ENCODE results near the gene GFRA4.

GFRA4 gene

DNA sequence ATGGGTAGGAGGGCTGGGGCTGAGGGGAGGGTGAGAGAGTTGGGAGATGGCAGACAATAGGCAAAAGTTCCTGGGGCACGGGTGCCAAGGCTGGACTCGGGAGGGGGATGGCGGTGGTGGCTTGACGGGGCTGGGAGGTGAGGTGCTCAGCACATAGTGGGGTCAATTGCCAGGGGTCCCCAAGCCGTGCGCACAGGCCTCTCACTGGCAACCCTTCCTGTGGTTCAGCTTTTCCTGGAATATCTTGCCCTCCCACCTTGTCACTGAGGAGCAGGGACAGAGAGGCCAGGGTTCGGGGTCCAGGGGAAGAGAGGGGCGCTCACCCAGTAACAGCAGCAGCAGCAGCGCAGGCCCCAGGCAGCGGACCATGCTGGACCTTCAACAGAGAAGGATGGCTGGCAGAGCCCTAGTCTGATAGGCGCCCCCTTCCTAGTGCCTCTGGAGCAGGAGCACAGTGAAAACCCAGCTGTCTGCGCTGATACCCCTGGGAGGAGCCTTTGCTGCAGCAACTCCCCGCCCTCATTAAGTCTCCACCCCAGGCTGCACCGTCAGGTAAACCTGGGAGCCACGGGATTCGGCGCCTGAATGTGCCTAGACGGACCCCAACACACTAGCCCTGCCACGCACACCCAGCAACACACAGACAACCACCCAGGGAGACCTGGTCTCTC lies at the start of gene GFRA4:
TSS of gene GFRA4 (minus strand) at position 369 of the 671 bp plus-strand sequence. CDS start at position 369, 0 bp downstream.
- DNase-seq (ENCODE audit: low read depth, low spot score) = no peak

GRCh38 chr20:3712279-3712873 lies 49.2 kb upstream of the GFRA4 start, which contains the start of gene SIGLEC1:
TSS of gene SIGLEC1 (minus strand) at chr20:3712600. CDS start at chr20:3707128, 5,472 bp downstream.
- DNase-seq (ENCODE audit: low read depth, low spot score) = no peak

GRCh38 chr20:3711484-3711941 lies 48.3 kb upstream of the GFRA4 start:
- no peak for DNase-seq (ENCODE audit: low read depth, low spot score)

- peak; percentile 56 for DNase-seq (ENCODE audit: low read depth, low spot score)
Observed at GRCh38 chr20:3710703-3711483, 47.7 kb upstream of the GFRA4 start.

- DNase-seq (ENCODE audit: low read depth, low spot score) = no peak
Observed at GRCh38 chr20:3710011-3710466, 46.8 kb upstream of the GFRA4 start.

GRCh38 chr20:3707508-3707899 lies 44.3 kb upstream of the GFRA4 start:
- no peak for DNase-seq (ENCODE audit: low read depth, low spot score)

DNA sequence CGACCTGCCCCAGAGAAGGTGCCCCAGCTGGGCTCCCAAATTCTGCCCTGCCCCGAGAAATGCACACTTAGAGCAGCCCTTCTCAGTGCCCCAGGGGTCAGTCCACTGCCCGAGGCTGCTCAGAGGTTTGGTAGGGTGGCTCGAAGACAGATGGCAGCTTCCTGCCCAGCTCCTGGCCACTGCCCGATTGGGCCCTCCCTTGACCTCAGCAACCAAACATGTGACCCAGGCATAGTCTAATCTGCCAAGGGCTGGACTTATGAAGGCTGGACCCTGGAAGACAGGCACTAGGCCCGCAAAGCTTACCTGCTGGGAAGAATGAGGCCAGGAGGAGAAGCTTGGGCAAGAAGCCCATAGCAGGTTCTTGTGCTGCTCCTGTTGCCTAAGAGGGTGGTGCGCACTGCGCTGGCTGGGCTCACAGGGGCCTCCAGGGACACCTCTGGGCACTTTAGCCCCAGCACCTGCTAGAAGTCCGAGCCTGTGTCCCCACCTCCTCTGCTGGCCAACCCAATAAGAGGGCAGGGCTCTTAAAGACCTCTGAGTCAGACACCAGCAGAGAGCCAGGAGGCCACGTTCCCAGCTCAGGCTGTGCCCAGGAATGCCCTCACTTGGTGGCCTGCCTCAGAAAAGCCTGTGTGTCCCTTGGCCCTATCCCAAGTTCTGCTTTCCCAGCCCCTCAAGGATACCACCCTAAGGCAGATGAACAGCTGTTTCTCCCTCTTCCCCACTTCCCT lies 43.7 kb upstream of the GFRA4 start:
- no peak for DNase-seq (ENCODE audit: low read depth, low spot score)

DNA sequence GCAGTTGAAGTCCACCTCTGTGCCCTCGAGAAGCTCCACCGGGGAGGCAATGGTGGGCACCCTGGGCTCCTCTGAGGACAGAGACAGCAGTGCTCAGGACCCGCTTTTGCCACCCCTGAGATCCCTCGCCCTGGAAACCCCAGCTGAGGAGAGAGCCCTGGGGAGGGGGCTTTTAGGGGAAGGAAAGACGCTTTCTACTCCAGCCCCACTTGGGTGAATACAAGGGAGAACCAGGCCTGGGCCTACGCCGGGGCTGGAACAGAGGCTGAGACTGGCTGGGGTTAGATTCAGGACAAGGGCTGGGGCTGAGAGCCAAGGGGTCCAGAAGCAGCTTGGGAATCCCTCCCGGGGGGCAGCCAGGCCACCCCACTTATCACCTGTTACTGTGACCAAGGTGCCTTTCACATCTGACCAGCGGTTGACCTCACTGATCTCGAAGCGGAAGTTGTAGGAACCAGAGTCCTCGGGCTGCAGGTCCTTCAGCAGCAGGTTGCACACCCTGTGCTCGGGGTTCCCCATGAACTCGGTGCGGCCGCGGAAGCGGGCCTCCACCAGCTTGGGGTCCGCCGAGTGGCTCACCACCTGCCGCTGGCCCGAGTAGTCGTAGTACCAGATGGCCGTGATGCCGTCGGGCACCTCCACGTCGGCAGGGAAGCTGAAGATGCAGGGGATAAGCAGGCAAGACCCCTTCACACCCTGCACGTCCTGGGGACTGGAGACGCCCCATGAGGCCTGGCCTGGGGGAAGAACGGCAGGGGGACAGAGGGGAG lies 43.0 kb upstream of the GFRA4 start:
- DNase-seq (ENCODE audit: low read depth, low spot score) = no peak

- DNase-seq (ENCODE audit: low read depth, low spot score) = no peak
Observed at GRCh38 chr20:3705491-3705969, 42.3 kb upstream of the GFRA4 start.

DNA sequence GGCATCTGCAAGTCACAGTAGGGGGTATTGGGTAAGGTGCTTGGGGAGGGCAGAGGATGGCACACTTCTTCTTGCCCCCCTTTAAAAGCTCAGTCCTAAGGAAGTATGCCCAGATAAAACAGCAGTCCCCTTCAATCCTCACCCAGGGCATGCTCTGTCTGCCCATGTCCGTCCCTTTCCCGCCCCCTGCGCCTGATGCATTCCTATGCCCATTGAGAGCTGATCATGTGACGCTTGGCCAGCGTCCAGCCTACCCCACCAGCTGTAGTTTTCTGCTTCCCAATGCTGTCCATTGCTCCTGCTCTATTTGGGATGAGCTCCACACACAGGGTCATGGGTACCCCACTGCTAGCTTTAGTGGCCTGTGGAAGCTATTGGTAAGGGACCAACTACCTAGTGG lies 40.9 kb upstream of the GFRA4 start:
- no peak for DNase-seq (ENCODE audit: low read depth, low spot score)

- DNase-seq (ENCODE audit: low read depth, low spot score) = no peak
Observed at GRCh38 chr20:3702611-3703391, 39.6 kb upstream of the GFRA4 start.

DNA sequence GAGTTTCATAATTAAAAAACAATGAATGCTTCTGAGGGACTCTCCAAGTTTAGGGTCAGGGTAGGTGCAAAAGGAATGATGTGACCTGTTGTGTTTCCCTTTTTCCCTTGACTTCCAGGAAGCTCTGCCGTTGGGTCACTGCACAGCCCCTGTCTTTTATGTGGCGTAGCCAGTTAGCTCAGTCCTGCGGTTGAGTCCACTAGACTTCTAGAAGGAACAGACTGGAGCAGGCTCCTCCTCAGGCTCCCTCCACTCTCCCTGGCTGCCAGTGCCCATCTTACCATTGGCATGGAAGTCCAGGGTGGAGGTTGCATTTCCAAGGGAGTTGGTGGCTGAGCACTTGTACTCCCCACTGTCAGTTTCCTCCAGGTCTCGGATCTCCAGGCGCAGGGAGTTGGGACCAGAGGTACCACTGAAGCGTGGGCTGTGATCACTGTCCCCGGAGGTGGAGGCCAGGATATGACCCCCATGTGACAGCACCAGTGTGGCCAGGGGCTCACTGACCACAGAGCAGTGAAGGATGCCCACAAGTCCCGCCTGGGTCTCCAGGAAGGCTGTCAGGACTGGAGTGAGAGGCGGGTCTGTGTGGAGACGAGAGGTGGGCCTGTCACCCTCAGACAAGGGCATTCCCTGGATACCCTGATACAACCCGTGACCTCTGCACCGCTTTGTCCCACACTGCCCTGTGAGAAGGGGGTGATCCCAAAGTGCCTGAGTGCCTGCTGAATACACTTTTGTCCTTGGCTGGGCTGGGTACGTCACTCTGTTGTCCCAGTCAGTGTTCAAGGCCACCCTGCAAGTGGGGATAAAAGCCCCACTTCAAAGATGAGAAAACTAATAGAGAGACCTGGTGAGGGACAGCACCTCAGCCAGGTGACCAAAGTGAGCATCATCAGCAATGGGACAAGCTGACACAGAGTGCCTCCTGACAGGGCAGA lies 38.1 kb upstream of the GFRA4 start:
- DNase-seq (ENCODE audit: low read depth, low spot score) = no peak

- DNase-seq (ENCODE audit: low read depth, low spot score) = no peak
Observed at GRCh38 chr20:3699037-3699436, 35.8 kb upstream of the GFRA4 start.

GRCh38 chr20:3698591-3699001 lies 35.4 kb upstream of the GFRA4 start:
- no peak for DNase-seq (ENCODE audit: low read depth, low spot score)

DNA sequence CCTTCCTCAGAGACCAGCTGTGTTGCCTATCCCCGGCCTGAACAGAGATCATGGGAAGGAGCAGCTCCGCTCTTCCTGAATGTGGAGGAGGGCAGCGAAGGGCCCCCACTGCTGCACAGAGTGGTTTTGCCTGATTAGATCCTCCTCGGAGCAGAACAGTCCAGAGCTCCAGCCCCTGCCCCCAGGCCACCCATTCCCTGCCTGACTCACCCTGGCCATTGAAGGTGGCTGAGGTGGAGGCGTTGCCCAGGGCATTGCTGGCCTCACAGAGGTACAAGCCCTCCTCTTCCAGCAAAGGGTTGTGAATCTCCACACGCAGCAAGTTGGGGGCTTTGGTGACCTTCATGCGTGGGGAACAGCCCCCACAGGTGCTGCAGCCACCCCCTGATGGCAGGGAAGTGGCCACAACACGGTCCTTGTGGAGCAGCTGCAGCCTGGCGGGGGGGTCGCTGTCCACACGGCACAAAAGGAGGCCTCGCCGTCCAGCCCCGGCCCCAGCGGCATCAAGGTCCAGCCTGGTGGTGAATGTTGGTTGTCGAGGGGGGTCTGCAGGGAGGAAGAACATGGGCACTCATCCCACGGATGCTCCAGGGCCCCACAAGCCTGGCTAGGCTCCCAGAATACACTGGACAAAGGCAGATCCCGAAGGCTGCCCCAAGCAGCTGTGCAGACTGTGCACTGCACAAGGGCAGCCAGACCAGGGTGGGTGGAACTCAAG lies 34.5 kb upstream of the GFRA4 start:
- no peak for DNase-seq (ENCODE audit: low read depth, low spot score)

DNA sequence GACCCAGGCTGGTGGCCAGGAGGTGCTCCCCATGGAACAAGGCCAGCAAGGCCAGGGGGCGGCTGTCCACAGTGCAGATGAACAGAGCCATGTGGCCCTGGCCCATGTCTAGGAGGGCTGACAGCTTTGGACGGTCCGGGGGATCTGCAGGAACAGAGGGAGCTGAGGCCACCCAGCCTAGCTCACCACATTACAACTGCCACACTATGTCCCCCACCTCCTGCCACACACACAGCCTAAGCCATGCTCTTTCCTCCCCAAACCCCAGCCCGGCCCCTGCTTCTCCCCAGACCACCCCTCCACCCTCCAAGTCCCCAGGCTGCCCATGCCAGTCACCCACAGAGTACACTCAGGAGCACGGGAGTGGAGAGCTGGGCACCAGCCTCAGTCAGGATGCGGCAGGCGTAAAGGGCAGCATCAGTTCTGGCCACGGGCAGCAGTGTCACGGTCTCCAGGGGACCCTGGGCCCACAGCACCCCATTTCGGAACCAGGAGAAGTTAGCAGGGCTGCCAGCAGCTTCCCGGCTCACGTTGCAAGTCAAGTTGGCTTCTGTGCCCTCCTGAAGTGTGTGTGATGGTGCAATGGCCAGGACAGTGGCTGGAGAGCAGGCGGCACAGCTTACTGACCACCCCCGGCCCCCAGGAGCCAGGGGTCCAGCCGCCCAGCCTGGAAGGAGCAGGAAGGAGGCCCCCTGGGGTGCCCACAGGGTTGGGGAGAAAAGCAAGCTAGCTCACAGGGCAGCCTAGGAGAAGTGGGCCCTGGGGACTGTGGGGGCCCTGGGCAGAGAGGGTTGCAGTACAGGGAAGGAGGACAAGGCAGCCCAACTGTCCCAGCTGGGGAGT lies 33.8 kb upstream of the GFRA4 start:
- DNase-seq (ENCODE audit: low read depth, low spot score) = no peak

GRCh38 chr20:3696200-3696599 lies 33.0 kb upstream of the GFRA4 start:
- DNase-seq (ENCODE audit: low read depth, low spot score) = no peak
